IPS-18c (cell line): ENCODE data around the gene MYRIP.
"Not testable (repeated sequence)": the region's sequence is repeated elsewhere in the genome, so short reads cannot be mapped to it uniquely, and the experiment has no call there.

ENCODE experiments used
- H3K4me3 ChIP-seq: 2 replicates; pipeline ENCODE4 v1.7.0; 2013; ENCODE audit warnings: low read depth, mild to moderate bottlenecking, low read length, moderate library complexity; ENCODE audit not compliant: insufficient read depth
- H3K9me3 ChIP-seq: one replicate; pipeline ENCODE4 v1.6.1; 2013; ENCODE audit warnings: mild to moderate bottlenecking, low read length, moderate library complexity; ENCODE audit not compliant: control insufficient read depth, insufficient read depth

MYRIP gene

DNA sequence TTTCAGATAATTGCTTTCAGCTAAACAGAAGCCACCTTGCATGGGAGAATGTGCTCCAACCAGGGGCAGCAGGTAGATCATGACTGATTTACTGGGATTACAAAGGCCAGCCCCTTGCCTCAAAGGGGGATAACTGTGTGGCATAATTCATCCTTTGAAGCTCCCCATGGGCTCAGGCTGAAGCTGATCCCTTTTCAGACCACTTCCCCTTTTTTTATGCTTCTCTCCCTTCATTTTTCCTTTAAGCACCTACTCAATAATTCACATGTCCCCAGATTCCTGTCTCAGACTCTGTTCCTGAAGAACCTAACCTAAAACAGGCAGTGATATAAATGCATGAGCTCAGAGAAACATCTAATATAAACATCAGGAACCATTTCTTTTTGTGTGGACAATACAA, 8.2 kb upstream of the MYRIP start:
- H3K4me3 ChIP-seq, result no peak overlapping the region
- peaks cover 2% of the 10 kb centered on the region for H3K9me3 ChIP-seq

DNA sequence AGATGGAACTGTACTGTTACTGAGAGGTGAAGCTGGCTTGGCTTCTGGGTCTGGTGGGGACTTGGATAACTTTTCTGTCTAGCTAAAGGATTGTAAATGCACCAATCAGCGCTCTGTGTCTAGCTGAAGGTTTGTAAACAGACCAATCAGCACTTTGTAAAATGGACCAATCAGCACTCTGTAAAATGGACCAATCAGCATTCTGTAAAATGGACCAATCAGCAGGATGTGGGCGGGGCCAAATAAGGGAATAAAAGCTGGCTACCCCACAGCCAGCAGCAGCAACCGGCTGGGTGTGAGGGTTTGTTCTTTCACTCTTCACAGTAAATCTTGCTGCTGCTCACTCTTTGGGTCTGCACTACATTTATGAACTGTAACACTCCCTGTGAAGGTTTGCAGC, 6.9 kb upstream of the MYRIP start:
- H3K4me3 ChIP-seq, H3K9me3 ChIP-seq: not testable (repeated sequence)

DNA sequence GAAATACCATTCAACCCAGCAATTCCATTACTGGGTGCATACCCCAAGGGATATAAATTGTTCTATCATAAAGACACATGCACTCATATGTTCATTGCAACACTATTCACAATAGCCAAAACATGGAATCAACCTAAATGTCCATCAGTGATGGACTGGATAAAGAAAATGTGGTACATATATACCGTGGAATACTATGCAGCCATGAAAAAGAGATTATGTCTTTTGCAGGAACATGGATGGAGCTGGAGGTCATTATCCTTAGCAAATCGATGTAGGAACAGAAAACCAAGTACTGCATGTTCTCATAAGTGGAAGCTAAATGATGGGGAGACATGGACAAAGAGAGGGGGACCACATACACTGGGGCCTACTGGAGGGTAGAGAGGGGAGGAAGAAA, 5.5 kb upstream of the MYRIP start:
- peaks cover 2% of the 10 kb centered on the region for H3K9me3 ChIP-seq
- H3K4me3 ChIP-seq, result no peak overlapping the region

DNA sequence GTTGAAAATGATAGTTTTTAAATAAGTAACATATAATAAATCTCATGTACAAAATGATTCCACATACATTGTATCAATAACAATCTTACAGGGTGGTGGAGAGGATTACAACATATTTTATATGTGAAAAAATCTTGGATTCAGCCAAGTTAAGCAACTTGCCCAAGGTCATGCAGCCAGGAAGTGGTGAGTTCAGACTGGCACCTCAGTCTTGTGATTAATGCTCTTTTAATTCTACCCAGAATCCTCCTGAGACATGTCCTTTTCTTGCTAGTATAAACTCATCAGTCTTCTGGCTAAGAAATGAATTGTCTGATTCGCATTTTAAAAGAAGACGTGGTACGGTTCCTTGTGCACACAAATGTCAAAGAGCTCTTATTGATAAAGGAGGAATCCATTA, 4.5 kb upstream of the MYRIP start:
- no peak overlapping the region for H3K4me3 ChIP-seq
- peaks cover 2% of the 10 kb centered on the region for H3K9me3 ChIP-seq

DNA sequence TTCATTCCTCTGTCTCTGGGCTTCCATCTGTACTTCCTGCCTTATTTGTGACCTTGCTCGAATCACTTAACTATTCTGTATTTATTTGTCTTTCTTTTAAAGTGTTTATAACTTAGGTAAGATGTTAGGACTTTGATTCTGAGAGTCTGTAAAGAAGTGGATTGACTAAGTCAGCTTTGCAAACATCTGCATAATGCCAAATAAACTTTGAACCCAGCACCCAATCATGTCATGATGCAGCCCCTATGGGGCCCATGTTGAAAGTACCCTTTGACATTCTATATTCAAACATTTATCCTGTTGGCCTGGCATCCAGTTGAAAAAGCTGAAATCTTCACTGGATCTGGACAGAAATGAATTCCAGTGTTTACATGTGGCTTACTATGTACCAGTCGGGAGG, 3.8 kb upstream of the MYRIP start:
- H3K4me3 ChIP-seq, result no peak overlapping the region

DNA sequence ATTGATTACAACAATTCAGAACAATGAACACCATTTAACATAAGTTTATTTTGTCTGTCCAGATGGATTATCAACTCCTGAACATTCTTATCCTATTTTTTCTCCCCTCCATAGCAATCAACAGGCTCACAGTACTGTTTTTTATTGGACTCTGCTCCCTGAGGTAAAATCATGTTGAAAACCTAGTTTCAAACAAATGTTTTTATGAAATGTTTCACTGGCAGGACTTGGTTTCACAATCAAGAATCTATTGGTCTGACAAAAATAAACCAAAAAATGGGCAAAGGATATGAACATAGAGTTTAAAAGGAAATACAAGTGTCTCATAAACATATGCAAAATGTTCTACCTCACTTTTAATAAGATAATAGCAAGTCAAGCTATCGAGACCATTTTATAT, 2.6 kb upstream of the MYRIP start:
- H3K4me3 ChIP-seq, result no peak overlapping the region
- H3K9me3 ChIP-seq, result peaks cover 4% of the 10 kb centered on the region

More for the DNA sequence above, 3.8 kb upstream of the MYRIP start:
- peaks cover 4% of the 10 kb centered on the region for H3K9me3 ChIP-seq

DNA sequence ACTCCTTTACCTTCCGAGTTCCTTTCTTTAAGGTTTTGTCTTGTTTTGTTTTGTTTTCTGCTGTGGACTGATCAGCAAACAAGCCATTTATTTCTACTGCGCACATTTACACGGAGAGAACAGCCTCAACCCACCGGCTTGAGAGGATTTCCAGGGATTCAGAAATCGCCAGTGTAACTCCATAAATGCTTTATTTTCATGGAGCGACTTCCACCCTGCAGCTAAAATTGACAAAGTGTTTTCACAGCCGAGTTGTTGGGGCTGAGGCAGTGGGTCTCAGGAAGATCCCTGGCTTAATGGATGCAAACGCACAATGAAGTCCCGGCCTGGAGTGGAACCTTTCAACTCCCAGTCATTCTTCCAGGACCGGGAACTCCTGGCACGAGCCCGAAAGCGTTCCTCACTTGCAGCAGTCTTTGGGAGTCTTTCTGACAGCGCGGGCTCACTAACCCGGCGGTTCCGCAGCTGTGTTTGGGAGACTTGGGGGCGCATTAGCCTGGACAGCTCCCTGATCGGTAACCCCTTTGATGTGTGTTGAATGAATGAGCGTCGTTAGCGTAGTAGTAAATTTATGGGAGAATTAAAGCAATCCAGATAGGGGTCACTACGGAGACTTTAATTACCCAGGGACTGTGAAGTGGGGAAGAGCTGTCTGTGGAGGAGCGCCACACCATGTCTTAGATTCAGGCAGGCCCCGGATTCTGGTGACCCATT, 785 bp upstream of the MYRIP start:
- H3K9me3 ChIP-seq, result peaks cover 2% of the 10 kb centered on the region
- peak overlapping the region; percentile 49 for H3K4me3 ChIP-seq

DNA sequence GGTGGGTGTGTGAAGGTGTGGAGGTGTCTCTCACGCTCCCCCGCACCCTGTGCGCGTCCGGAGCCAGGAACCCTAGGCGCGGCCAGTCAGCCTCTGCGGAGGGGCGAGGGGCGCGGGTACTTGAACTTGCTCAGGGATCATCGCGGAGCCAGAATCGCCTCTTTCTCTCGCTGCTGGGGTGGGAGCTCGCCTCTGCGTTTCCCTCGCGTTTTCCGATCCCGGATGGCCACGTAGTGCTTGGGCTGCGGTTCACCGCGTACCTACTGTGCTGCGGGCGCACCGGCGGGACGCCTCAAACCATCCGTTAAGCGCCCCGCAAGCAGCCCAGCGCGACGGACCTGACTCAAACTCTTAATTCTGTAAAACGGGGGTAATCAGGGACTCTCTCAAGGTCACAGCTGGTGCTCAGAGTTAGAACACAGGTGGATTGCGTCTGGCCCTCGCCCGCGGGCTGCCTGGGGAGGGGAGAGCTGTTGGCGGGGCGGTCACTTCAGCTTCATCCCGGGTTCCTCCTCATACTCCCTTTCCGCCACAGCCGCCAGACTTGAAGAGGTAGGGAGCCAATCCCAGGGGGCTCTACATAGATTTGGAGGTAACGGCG, 686 bp downstream of the MYRIP start:
- Histone ChIP-seq H3K4me3 (peak overlapping the region; percentile 72), H3K9me3 (peaks cover 2% of the 10 kb centered on the region)

DNA sequence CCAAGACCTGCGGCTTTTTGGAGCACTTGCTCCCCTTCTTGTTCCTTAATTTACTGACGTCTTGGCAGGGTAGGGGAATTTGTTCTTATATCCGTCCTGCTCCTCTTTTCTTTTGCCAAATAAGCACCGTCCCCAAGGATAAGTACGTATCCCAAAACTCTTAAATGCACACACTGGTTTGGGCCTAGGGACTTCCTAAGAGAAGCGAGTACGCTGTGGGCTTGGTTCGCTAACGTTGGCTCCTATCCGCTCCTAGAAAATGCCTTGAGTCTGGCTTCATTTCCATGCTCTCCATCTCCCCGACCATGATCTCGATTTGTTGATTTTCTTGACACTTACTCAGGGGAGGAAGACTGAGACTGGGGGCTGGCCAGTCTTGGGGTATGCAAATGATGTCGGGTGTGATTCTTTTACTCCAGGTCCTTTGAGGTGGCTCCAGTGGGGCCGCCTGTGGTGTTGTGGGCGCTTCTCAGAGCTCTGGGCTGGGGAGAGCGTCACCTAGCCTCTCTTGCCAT, 1.3 kb downstream of the MYRIP start:
- Histone ChIP-seq H3K4me3 (peak overlapping the region; percentile 72), H3K9me3 (peaks cover 2% of the 10 kb centered on the region)

DNA sequence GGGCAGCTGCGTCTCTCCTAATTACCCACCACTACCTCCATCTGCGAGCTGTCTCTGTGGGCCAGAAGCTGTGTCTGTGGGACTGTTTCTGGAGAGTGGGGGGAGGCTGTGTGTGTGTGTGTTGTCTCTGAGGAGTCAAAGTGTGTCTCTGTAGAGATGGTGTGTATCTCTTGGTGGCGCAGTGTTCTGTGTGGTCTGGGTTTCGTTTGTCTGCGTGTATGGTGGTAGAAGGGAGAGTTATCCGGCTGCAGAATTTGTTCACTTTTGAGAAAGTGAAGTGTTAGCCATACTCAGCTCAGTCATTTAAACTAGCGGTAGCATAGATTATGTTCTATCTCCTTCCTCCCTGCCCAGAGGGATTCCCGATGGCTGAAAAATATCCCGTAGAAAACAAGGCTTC, 2.2 kb downstream of the MYRIP start:
- Histone ChIP-seq H3K4me3 (no peak overlapping the region), H3K9me3 (peaks cover 2% of the 10 kb centered on the region)

DNA sequence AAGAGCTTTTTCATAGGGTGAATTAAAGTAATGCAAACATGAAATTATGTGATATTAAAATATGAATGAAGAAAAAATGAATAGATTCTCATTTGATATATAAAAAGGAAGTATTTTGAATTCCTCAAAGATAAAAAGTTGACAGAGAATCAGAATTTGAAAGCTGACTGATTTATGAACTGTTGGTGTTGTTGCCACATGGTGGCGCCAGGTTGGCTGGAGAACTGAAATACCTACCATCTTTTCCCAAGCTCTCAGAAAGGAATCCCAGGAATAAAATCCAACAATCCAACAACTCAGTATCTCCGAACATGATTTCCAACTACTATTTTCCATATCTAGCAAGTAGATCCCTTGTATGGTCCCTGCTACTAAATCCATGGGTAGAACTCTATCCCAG, 3.1 kb downstream of the MYRIP start:
- peaks cover 2% of the 10 kb centered on the region for H3K9me3 ChIP-seq
- H3K4me3 ChIP-seq, result no peak overlapping the region

DNA sequence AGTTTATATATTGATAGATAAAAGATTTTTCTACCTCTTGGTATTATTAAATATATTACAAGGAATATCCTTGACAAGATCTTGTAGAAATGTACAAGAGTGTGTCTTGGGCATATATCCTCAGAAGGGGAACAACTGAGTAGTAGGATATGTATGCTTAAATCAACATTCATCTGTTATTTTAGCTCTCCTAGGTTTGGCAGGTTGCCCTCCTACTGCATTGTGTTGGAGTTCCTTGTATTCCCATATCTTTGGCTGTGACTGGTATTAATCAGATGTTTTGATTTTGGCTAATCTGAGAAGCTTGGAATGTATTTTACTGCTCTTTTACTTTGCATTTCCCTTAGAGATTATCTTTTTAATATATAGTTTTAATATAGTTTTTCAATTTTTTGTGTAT, 4.6 kb downstream of the MYRIP start:
- H3K9me3 ChIP-seq, result peaks cover 2% of the 10 kb centered on the region

DNA sequence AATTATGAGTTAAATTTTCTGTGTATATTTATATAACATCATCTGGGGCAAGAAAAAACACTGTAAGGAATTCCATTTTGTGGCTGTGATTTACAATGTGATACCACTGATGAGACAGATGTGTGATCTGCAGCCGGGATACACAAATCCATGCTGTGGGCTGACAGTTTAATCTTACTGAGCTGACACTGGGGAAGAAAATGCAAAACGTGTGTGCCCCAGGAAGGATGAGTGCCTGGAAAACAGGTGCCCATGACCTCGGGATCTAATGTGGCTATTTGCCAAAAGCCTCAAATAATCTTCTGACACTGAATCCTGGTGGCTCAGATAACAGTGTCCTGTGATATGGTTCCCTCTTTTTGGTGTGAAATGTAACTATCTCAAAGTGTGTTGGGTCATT, 10.5 kb downstream of the MYRIP start:
- no peak overlapping the region for H3K4me3 ChIP-seq
- no peaks in the 10 kb centered on the region for H3K9me3 ChIP-seq

More for the DNA sequence above, 4.6 kb downstream of the MYRIP start:
- H3K4me3 ChIP-seq, result no peak overlapping the region

DNA sequence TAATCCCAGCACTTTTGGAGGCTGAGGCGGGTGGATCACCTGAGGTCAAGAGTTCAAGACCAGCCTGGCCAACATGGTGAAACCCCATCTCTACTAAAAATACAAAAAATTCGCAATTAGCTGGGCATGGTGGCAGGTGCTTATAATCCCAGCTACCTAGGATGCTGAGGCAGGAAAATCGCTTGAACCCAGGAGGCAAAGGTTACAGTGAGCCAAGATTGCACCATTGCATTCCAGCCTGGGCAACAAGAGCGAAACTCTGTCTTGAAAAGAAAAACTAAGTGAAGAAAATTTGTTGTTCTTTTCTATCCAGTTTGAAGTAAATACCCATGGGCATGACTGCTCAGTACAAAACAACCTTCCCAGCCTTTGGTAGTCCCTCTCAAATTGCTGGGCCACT, 24.4 kb downstream of the MYRIP start:
- not testable (repeated sequence) for H3K9me3 ChIP-seq, H3K4me3 ChIP-seq

DNA sequence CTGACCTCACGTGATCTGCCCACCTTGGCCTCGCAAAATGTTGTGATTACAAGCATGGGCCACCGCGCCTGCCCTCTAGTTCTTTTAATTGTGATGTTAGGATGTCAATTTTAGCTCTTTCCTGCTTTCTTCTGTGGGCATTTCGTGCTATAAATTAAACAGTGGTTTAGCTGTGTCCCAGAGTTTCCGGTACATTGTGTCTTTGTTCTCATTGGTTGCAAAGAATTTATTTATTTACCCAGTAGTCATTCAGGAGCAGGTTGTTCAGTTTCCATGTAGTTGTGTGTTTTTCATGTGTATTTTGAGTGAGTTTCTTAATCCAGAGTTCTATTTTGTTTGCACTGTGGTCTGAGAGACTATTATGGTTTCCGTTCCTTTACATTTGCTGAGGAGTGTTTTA, 30.1 kb downstream of the MYRIP start:
- H3K9me3 ChIP-seq, result peaks cover 3% of the 10 kb centered on the region

DNA sequence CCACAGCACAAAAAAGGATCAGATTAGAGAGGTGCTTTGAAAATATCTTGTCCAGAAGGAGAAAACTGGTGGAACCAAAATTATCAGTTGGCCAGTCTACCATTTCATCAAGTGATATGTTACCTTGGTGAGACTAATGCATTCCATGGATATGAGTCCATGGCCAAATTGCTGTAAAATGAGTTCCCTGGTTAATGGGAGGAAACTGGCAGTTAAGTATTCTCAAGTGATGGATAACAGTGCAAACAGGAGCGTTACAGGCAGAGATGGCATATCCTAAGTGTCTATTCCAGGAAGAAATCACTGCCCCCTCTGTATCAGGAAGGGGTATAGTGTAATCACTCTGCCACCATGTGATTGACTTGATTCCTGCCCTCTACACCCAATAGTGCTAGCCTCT, 34.0 kb downstream of the MYRIP start:
- peaks cover 3% of the 10 kb centered on the region for H3K9me3 ChIP-seq
- no peak overlapping the region for H3K4me3 ChIP-seq

More for the DNA sequence above, 30.1 kb downstream of the MYRIP start:
- no peak overlapping the region for H3K4me3 ChIP-seq

DNA sequence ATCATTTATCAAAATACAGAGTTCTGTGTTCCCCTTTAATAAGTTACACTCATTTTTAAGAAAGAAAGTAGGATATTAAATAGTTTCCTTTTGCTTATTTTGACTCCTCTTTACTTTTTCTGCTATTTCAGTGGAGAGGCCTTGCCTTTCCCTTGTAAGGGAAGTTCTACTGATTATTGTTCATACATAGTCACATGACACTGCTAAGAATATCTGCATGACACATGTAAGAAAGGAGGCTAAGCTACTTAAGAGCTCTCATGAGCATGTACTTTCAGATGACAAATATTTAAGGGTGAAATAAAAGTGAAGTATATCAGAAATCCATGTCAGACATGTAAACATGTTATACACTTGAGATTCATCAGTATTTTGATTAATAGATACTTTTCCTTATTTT, 39.0 kb downstream of the MYRIP start:
- no peaks in the 10 kb centered on the region for H3K9me3 ChIP-seq
- H3K4me3 ChIP-seq, result no peak overlapping the region

DNA sequence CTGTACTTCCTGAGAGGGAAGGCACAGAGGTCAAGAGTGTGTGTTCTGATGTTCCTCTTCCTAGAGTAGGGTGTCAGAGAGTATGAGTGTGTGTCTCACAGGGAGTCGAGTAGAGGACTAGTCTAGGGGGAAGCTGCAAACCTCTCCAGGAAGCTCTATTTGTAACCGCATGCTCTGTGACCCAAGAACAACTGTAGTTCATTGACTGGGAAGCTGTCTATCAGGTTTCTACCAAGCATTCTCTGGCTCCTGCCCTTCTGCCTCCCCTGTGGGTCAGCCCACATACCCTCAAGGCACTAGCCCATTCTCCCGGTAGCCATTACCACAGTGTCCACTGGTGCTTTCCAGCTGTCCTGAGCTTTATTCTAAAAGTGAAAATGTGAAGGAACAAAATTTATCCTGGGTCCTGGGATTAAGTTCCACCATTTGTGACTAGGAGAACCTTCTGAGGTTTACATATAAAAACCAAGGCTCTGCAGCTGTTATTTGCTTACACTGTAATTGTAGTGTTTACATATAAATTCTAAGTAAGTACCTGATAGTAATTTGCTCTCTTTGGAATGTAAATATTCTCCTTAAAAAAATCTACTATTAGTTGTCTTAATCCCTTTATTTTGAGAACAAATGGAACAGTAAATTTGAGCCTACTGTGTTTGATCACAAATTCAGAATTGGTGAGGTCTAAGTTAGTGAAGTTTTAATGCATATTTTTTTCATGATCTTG, 40.7 kb downstream of the MYRIP start:
- H3K4me3 ChIP-seq, result no peak overlapping the region
- H3K9me3 ChIP-seq, result peaks cover 3% of the 10 kb centered on the region
